Panc1 (cell line): Measurements from ENCODE around the gene DIAPH2. TPM values are rescaled to one million over a fixed set of nuclear protein-coding genes. Genes with fewer than 3 reads are reported as not detected.

Source experiments
- ATAC-seq: fragments of 200-7000 bp; cut with Tn5 transposase; 2 replicates; pipeline ENCODE4 v1.9.1; 2020; ENCODE audit warnings: mild to moderate bottlenecking, moderate library complexity
- BruUV-seq: library from RNA; stranded (reverse); fragments of 400-500 nt; replicated peaks from 2 replicates; lab custom pipeline; 2021; lab: Mats Ljungman, UMichigan
- CTCF ChIA-PET: fragments of 300-600 bp; sonication (Branson Sonifier 250); formaldehyde crosslinking; loops from one replicate; lab custom pipeline; 2022; ENCODE audit warnings: antibody characterized with exemption; lab: Charles Lee
- POLR2A ChIA-PET: fragments of 300-600 bp; sonication (Branson Sonifier 250); formaldehyde crosslinking; loops from one replicate; lab custom pipeline; 2022; ENCODE audit warnings: antibody characterized with exemption; lab: Charles Lee
- DNase-seq: peaks from one replicate; pipeline ENCODE4 v3.0.0-alpha.2; 2010; ENCODE audit warnings: low read depth, low spot score
- H3K27ac ChIP-seq: 2 replicates; pipeline ENCODE4 v1.5.1; 2011; ENCODE audit warnings: mild to moderate bottlenecking, low read length, inconsistent platforms
- H3K27me3 ChIP-seq: fragments of 200-500 bp; sonication (Bioruptor generic); 2 replicates; pipeline ENCODE4 v1.6.0; 2014; ENCODE audit warnings: low read length, inconsistent platforms; ENCODE audit not compliant: control insufficient read depth, insufficient read depth
- H3K36me3 ChIP-seq: fragments of 200-500 bp; sonication (Bioruptor generic); 2 replicates; pipeline ENCODE4 v1.5.1; 2014; ENCODE audit warnings: inconsistent platforms, mild to moderate bottlenecking, low read length, moderate library complexity; ENCODE audit not compliant: control insufficient read depth, insufficient read depth
- H3K4me1 ChIP-seq: 2 replicates; pipeline ENCODE4 v1.5.1; 2011; ENCODE audit warnings: inconsistent platforms, mild to moderate bottlenecking, low read length, moderate library complexity; ENCODE audit not compliant: control insufficient read depth, insufficient read depth
- H3K4me3 ChIP-seq, 2 experiments: 2 replicates each; pipeline ENCODE4 v1.5.1; 2011 to 2012; ENCODE audit warnings: low read depth in 2 of 2, low read length in 2 of 2, mild to moderate bottlenecking in 2 of 2, inconsistent platforms in 1 of 2, moderate library complexity in 1 of 2
- H3K9me3 ChIP-seq: fragments of 200-500 bp; sonication (Bioruptor generic); 2 replicates; pipeline ENCODE4 v1.5.1; 2014; ENCODE audit warnings: low read depth, mild to moderate bottlenecking, inconsistent platforms, low read length, moderate library complexity; ENCODE audit not compliant: control insufficient read depth, insufficient read depth
- POLR2AphosphoS5 ChIP-seq: IDR thresholded peaks from 2 replicates; pipeline ENCODE4 v1.6.1; 2012; ENCODE audit warnings: mild to moderate bottlenecking, low read depth, low read length, moderate library complexity
- SIN3A ChIP-seq: IDR thresholded peaks from 2 replicates; pipeline ENCODE4 v1.6.1; 2012; ENCODE audit warnings: low read depth, mild to moderate bottlenecking, low read length, moderate library complexity, borderline replicate concordance; ENCODE audit not compliant: insufficient read depth
- TCF7L2 ChIP-seq: IDR thresholded peaks from 2 replicates; pipeline ENCODE4 v1.6.1; 2011; ENCODE audit warnings: mild to moderate bottlenecking, low read depth, low read length, inconsistent platforms
- in situ Hi-C: cut with HindIII; loops from 2 replicates; pipeline ENCODE4 v1.10.0; 2016; ENCODE audit warnings: low sequenced_read_pairs, low pct_unique_long_range_greater_than_20kb
- intact Hi-C: fragments of 100-400 bp; cut with micrococcal nuclease; formaldehyde crosslinking; loops from one replicate; pipeline ENCODE4 v1.10.0; 2022; ENCODE audit not compliant: unreplicated experiment
- total RNA-seq: library from RNA; stranded (reverse); gene quantifications from one replicate; pipeline ENCODE4 v1.2.1, GENCODE V29; 2021; ENCODE audit not compliant: unreplicated experiment
- TF ChIP-seq, protein P1 (sequence below): fragments of 450-650 bp; IDR thresholded peaks from 2 replicates; pipeline ENCODE4 v1.5.1; 2017; ENCODE audit warnings: mild to moderate bottlenecking
- TF ChIP-seq, protein P2 (sequence below), 2 experiments: IDR thresholded peaks; 2 replicates each; pipeline ENCODE4 v1.6.1; 2011 to 2012; ENCODE audit warnings: low read depth in 2 of 2, control low read depth in 1 of 2, low read length in 1 of 2, mild to moderate bottlenecking in 1 of 2, moderate library complexity in 1 of 2; ENCODE audit not compliant: insufficient read depth in 1 of 2

The DIAPH2 gene
- total RNA-seq, 1 experiment from 2014 or later, result 17.0 TPM

DNA sequence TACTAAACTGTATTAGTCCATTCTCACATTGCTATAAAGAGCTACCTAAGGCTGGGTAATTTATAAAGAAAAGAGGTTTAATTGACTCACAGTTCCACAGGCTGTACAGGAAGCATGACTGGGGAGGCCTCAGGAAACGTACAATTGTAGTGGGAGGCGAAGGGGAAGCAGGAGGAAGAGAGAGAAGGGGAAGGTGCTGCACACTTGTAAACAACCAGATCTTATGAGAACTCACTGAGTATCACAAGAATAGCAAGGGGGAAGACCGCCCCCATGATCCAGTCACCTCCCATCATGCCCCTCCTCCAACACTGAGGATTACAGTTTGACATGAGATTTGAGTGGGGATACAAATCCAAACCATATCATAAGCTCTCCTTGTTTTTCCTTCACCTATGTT lies 239.9 kb downstream of the DIAPH2 start:
- ATAC-seq, result no peak
- H3K27me3 ChIP-seq, result no peaks in the 10 kb centered on the region
- no peak for TF ChIP-seq TCF7L2
- TF ChIP-seq POLR2AphosphoS5, result no peak
- no peak for TF ChIP-seq SIN3A
- TF ChIP-seq, protein P1, sequence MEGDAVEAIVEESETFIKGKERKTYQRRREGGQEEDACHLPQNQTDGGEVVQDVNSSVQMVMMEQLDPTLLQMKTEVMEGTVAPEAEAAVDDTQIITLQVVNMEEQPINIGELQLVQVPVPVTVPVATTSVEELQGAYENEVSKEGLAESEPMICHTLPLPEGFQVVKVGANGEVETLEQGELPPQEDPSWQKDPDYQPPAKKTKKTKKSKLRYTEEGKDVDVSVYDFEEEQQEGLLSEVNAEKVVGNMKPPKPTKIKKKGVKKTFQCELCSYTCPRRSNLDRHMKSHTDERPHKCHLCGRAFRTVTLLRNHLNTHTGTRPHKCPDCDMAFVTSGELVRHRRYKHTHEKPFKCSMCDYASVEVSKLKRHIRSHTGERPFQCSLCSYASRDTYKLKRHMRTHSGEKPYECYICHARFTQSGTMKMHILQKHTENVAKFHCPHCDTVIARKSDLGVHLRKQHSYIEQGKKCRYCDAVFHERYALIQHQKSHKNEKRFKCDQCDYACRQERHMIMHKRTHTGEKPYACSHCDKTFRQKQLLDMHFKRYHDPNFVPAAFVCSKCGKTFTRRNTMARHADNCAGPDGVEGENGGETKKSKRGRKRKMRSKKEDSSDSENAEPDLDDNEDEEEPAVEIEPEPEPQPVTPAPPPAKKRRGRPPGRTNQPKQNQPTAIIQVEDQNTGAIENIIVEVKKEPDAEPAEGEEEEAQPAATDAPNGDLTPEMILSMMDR, result no peak
- TF ChIP-seq, protein P2, sequence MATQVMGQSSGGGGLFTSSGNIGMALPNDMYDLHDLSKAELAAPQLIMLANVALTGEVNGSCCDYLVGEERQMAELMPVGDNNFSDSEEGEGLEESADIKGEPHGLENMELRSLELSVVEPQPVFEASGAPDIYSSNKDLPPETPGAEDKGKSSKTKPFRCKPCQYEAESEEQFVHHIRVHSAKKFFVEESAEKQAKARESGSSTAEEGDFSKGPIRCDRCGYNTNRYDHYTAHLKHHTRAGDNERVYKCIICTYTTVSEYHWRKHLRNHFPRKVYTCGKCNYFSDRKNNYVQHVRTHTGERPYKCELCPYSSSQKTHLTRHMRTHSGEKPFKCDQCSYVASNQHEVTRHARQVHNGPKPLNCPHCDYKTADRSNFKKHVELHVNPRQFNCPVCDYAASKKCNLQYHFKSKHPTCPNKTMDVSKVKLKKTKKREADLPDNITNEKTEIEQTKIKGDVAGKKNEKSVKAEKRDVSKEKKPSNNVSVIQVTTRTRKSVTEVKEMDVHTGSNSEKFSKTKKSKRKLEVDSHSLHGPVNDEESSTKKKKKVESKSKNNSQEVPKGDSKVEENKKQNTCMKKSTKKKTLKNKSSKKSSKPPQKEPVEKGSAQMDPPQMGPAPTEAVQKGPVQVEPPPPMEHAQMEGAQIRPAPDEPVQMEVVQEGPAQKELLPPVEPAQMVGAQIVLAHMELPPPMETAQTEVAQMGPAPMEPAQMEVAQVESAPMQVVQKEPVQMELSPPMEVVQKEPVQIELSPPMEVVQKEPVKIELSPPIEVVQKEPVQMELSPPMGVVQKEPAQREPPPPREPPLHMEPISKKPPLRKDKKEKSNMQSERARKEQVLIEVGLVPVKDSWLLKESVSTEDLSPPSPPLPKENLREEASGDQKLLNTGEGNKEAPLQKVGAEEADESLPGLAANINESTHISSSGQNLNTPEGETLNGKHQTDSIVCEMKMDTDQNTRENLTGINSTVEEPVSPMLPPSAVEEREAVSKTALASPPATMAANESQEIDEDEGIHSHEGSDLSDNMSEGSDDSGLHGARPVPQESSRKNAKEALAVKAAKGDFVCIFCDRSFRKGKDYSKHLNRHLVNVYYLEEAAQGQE (IDR thresholded peaks at IDR 0.05; ENCODE audit: insufficient read depth in 1 of 2, low read depth in 2 of 2, low read length in 1 of 2), result no peak
- intact Hi-C loops (no loop called here), in situ Hi-C loops (no loop called here)
- BruUV-seq, result no TSS peak
- ChIA-PET POLR2A (no interaction called here), CTCF (no interaction called here)
- no peak overlapping the region for H3K4me3 ChIP-seq
- H3K4me1 ChIP-seq, result no peaks in the 10 kb centered on the region
- DNase-seq, result no peak
- H3K27ac ChIP-seq, result no peak overlapping the region
- H3K36me3 ChIP-seq, result no peaks in the 10 kb centered on the region
- H3K9me3 ChIP-seq, result no peaks in the 10 kb centered on the region

DNA sequence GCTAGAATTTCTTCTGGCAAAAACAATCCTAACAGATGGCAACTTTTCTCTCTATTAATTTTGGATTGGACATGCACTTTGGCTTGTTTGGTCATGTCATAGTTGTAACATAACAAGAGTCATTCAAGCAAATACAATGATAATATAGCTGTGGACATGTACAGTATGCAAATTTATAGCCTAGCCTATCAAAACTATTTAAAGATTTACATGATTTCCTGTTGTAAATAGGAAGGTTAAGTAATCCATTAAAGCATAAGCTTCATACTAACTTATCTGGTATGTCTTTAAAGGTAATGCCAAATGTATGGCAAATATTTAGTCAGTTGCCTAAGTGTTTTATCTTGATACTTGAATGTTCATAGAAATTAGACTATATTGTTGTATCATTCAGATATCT lies 244.4 kb downstream of the DIAPH2 start:
- CTCF ChIA-PET, result no interaction called here
- Histone ChIP-seq H3K9me3 (no peaks in the 10 kb centered on the region), H3K36me3 (no peaks in the 10 kb centered on the region), H3K27me3 (no peaks in the 10 kb centered on the region), H3K4me3 (no peak overlapping the region), H3K27ac (no peak overlapping the region), H3K4me1 (no peaks in the 10 kb centered on the region)
- POLR2A ChIA-PET, result no interaction called here
- TF ChIP-seq, protein P1, result no peak
- TF ChIP-seq SIN3A (no peak), POLR2AphosphoS5 (no peak), TCF7L2 (no peak)
- TF ChIP-seq, protein P2 (IDR thresholded peaks at IDR 0.05; ENCODE audit: insufficient read depth in 1 of 2, low read depth in 2 of 2, low read length in 1 of 2), result no peak
- intact Hi-C loops, result no loop called here
- no TSS peak for BruUV-seq
- in situ Hi-C loops, result no loop called here
- DNase-seq (no peak), ATAC-seq (no peak)
